Right lung (tissue), 5 donors: ENCODE results near the gene MST1R. TPM values are rescaled to one million over a fixed set of nuclear protein-coding genes. Genes with fewer than 3 reads are reported as not detected.

ENCODE experiments used
- DNase-seq, 2 donors: peaks; one replicate each; pipeline ENCODE4 v3.0.0-alpha.2; 2013
- polyA plus RNA-seq, 5 donors: library from polyadenylated mRNA; unstranded; fragments of 120-200 nt; gene quantifications; one replicate each; pipeline versions ENCODE4 v1.2.1 to v1.2.3, GENCODE V29; 2013; ENCODE audit warnings: inconsistent platforms in 1 of 5, low replicate concordance in 1 of 5; ENCODE audit not compliant: insufficient read length in 5 of 5, insufficient read depth in 1 of 5

Gene MST1R
- polyA plus RNA-seq, 5 donors: 4.0 to 9.2 (median 7.0) TPM

- DNase-seq: no peak
Observed at GRCh38 chr3:49841126-49841696, 62.5 kb downstream of the MST1R start.

- no peak for DNase-seq
Observed at GRCh38 chr3:49840388-49840787, 63.3 kb downstream of the MST1R start.

- peak; percentile 76 to 80 for DNase-seq
Observed at GRCh38 chr3:49839193-49839809, 64.4 kb downstream of the MST1R start.

Other genes starting within 250 kb of the MST1R start
- gene APEH, start 229.5 kb downstream of the MST1R start, polyA plus RNA-seq: 100 to 1,000 TPM in 1 of 5 donors, 10 to 100 TPM in 4; 87.1 to 116 (median 90.4) TPM
- gene MST1, start 214.4 kb downstream of the MST1R start, polyA plus RNA-seq: 10 to 100 TPM; 21.3 to 54.2 (median 40.5) TPM
- gene RNF123, start 214.3 kb downstream of the MST1R start, polyA plus RNA-seq: 10 to 100 TPM; 25.9 to 33.5 (median 27.4) TPM
- gene AMIGO3, start 184.2 kb downstream of the MST1R start, polyA plus RNA-seq: 1 to 10 TPM in 4 of 5 donors, under 1 TPM in 1; 0.66 to 2.6 (median 1.9) TPM
- 10 to 100 TPM in 4 of 5 donors, 1 to 10 TPM in 1; 9.2 to 21.5 (median 12.3) TPM for gene GMPPB, start 179.9 kb downstream of the MST1R start, polyA plus RNA-seq
- 10 to 100 TPM; 37.1 to 50.3 (median 44.5) TPM for gene IP6K1, start 117.3 kb downstream of the MST1R start, polyA plus RNA-seq
- gene CDHR4, start 104.0 kb downstream of the MST1R start, polyA plus RNA-seq: 1 to 10 TPM in 4 of 5 donors, under 1 TPM in 1; 0.73 to 5.8 (median 4.5) TPM
- 10 to 100 TPM; 10.6 to 25.0 (median 15.6) TPM for gene INKA1, start 100.6 kb downstream of the MST1R start, polyA plus RNA-seq
- gene UBA7, start 89.9 kb downstream of the MST1R start, polyA plus RNA-seq: 10 to 100 TPM; 62.5 to 90.7 (median 78.2) TPM
- gene TRAIP, start 47.3 kb downstream of the MST1R start, polyA plus RNA-seq: 10 to 100 TPM in 3 of 5 donors, 1 to 10 TPM in 2; 9.8 to 16.0 (median 12.6) TPM
- gene CAMKV, start 34.0 kb downstream of the MST1R start, polyA plus RNA-seq: under 1 TPM in 2 of 5 donors, not detected in 3; 0.06 to 0.09 TPM
- gene MON1A, start 25.9 kb upstream of the MST1R start, polyA plus RNA-seq: 10 to 100 TPM in 4 of 5 donors, 1 to 10 TPM in 1; 9.5 to 17.8 (median 12.0) TPM
- gene RBM6, start 36.3 kb upstream of the MST1R start, polyA plus RNA-seq: 100 to 1,000 TPM; 158 to 206 (median 176) TPM
- gene RBM5, start 185.0 kb upstream of the MST1R start, polyA plus RNA-seq: 100 to 1,000 TPM; 347 to 542 (median 418) TPM